Measurements from ENCODE around the gene CDK1. TPM values are rescaled to one million over a fixed set of nuclear protein-coding genes. Genes with fewer than 3 reads are reported as not detected.

Gene CDK1
- total RNA-seq, 3 donors from 2014 or later, result 0.98 to 5.0 (median 2.2) TPM

DNA sequence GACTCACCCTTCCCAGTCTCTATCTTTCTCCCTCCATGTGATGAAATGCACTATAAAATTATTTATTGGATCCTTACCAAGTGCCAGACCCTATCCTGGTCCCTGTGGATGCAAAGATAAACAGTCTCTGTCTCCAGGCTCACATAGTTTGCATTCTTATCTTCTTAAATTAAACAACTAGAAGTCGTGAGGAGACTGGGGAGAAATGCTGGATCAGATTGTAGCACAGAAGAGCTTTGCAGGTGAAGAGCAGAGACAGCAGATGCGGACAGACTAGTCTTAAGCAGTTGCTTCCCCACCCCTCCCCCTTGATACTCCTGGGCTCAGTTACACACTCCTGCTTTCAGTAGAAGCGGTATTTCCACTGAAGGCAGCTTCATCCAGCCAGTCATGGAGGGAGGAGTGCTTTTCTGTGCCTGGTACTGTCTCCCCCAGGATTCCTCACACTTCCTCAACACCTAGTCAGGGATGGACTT lies 20.8 kb upstream of the CDK1 start:
- no peaks in the 10 kb centered on the region for H3K36me3 ChIP-seq
- no peak overlapping the region for H3K4me3 ChIP-seq
- no peaks in the 10 kb centered on the region for H3K4me1 ChIP-seq
- H3K27me3 ChIP-seq, result no peaks in the 10 kb centered on the region
- intact Hi-C loops (cut with DNase I; ENCODE audit: low total_unique reads), result no loop called here
- DNase-seq (ENCODE audit: low spot score in 2 of 2), result no peak
- TF ChIP-seq CTCF (IDR thresholded peaks at IDR 0.05), result no peak
- no peak for TF ChIP-seq POLR2A (IDR thresholded peaks at IDR 0.05)
- TF ChIP-seq POLR2AphosphoS5 (IDR thresholded peaks at IDR 0.05), result no peak
- H3K9me3 ChIP-seq, result no peaks in the 10 kb centered on the region
- H3K27ac ChIP-seq, result no peak overlapping the region

DNA sequence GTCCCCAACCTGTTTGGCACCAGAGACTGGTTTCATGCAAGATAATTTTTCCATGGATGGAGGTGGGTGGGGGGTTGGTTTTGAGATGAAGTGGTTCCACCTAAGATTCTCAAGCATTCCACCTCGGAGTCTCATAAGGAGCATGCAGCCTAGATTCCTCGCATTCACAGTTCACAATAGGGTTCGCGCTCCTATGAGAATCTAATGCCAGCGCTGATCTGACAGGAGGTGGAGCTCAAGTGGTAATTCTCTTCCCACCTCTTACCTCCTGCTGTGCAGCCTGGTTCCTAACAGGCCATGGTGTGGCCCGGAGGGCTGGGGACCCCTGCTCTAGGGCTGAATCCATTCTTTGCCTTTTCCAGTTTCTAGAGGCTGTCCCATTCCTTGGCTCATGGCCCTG lies 19.1 kb upstream of the CDK1 start:
- TF ChIP-seq CTCF (IDR thresholded peaks at IDR 0.05) (no peak), POLR2AphosphoS5 (IDR thresholded peaks at IDR 0.05) (no peak), POLR2A (IDR thresholded peaks at IDR 0.05) (no peak)
- intact Hi-C loops (cut with DNase I; ENCODE audit: low total_unique reads), result no loop called here
- DNase-seq (ENCODE audit: low spot score in 2 of 2), result no peak
- no peaks in the 10 kb centered on the region for H3K36me3 ChIP-seq
- no peaks in the 10 kb centered on the region for H3K27me3 ChIP-seq
- no peak overlapping the region for H3K4me3 ChIP-seq
- H3K27ac ChIP-seq, result no peak overlapping the region
- no peaks in the 10 kb centered on the region for H3K4me1 ChIP-seq
- no peaks in the 10 kb centered on the region for H3K9me3 ChIP-seq

DNA sequence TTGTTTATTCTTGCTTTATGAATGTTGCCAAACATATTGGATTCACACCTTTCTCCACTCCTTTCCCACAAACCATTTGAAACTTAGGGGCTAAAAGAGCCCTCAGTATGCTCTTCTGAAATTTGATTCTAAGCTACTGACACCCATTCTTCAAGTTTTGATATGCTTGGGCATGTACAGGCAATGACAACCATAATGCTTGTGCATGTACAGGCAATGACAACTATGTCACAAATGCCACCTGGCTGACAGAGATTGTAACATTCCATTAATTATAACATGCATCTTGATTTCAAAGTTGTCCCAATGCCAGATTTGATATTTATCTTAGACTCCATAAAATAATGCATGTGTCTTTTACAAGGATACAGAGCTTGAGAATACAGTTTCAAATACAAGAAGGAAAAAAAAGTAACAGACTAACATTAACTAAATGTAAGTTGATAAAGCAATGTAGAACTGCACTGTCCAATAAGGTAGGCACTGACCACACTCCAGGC lies 17.5 kb upstream of the CDK1 start:
- H3K36me3 ChIP-seq, result no peaks in the 10 kb centered on the region
- intact Hi-C loops (cut with DNase I; ENCODE audit: low total_unique reads), result no loop called here
- DNase-seq (ENCODE audit: low spot score in 2 of 2), result no peak
- no peaks in the 10 kb centered on the region for H3K4me1 ChIP-seq
- H3K4me3 ChIP-seq, result no peak overlapping the region
- H3K27me3 ChIP-seq, result no peaks in the 10 kb centered on the region
- no peak for TF ChIP-seq POLR2A (IDR thresholded peaks at IDR 0.05)
- no peak for TF ChIP-seq CTCF (IDR thresholded peaks at IDR 0.05)
- no peak for TF ChIP-seq POLR2AphosphoS5 (IDR thresholded peaks at IDR 0.05)
- H3K27ac ChIP-seq, result no peak overlapping the region
- H3K9me3 ChIP-seq, result no peaks in the 10 kb centered on the region

GRCh38 chr10:60762554-60762953 lies 15.7 kb upstream of the CDK1 start:
- Histone ChIP-seq H3K4me3 (no peak overlapping the region), H3K27me3 (no peaks in the 10 kb centered on the region), H3K27ac (no peak overlapping the region), H3K36me3 (no peaks in the 10 kb centered on the region), H3K4me1 (no peaks in the 10 kb centered on the region), H3K9me3 (no peaks in the 10 kb centered on the region)
- DNase-seq (ENCODE audit: low spot score in 2 of 2), result no peak
- TF ChIP-seq POLR2A (IDR thresholded peaks at IDR 0.05) (no peak), POLR2AphosphoS5 (IDR thresholded peaks at IDR 0.05) (no peak), CTCF (IDR thresholded peaks at IDR 0.05) (no peak)
- intact Hi-C loops (cut with DNase I; ENCODE audit: low total_unique reads), result no loop called here

- Histone ChIP-seq H3K9me3 (no peaks in the 10 kb centered on the region), H3K27me3 (no peaks in the 10 kb centered on the region), H3K4me1 (no peaks in the 10 kb centered on the region), H3K4me3 (no peak overlapping the region), H3K27ac (no peak overlapping the region), H3K36me3 (no peaks in the 10 kb centered on the region)
- DNase-seq (ENCODE audit: low spot score in 2 of 2), result no peak
- TF ChIP-seq POLR2A (IDR thresholded peaks at IDR 0.05), result no peak
- TF ChIP-seq POLR2AphosphoS5 (IDR thresholded peaks at IDR 0.05), result no peak
- TF ChIP-seq CTCF (IDR thresholded peaks at IDR 0.05), result no peak
- intact Hi-C loops (cut with DNase I; ENCODE audit: low total_unique reads), result no loop called here
These were observed 10.9 kb upstream of the CDK1 start for GRCh38 chr10:60767424-60767823.
